ENCODE results near the gene GSN.
A peak's percentile ranks its signal among the peaks of the same experiment; 100 is the strongest.

The GSN gene

GRCh38 chr9:121253821-121254501 lies 14.0 kb upstream of the GSN start:
- no peak overlapping the region for H3K4me3 ChIP-seq (replicated peaks in 1 of 2; ENCODE audit: low read depth in 2 of 2, low read length in 2 of 2)
- DNase-seq (ENCODE audit: low read depth in 2 of 2): no peak
- TF ChIP-seq CTCF (IDR thresholded peaks at IDR 0.05; ENCODE audit: low read depth, low read length): no peak

- DNase-seq (ENCODE audit: low read depth in 2 of 2): no peak
- no peak overlapping the region for H3K4me3 ChIP-seq (replicated peaks in 1 of 2; ENCODE audit: low read depth in 2 of 2, low read length in 2 of 2)
- TF ChIP-seq CTCF (IDR thresholded peaks at IDR 0.05; ENCODE audit: low read depth, low read length): no peak
Measured at GRCh38 chr9:121259498-121259897, 8.5 kb upstream of the GSN start.

- H3K4me3 ChIP-seq (replicated peaks in 1 of 2; ENCODE audit: low read depth in 2 of 2, low read length in 2 of 2): no peak overlapping the region
- no peak for TF ChIP-seq CTCF (IDR thresholded peaks at IDR 0.05; ENCODE audit: low read depth, low read length)
- DNase-seq (ENCODE audit: low read depth in 2 of 2): no peak
Measured at GRCh38 chr9:121259935-121260334, 8.0 kb upstream of the GSN start.

GRCh38 chr9:121260457-121261106 lies 7.4 kb upstream of the GSN start:
- H3K4me3 ChIP-seq (replicated peaks in 1 of 2; ENCODE audit: low read depth in 2 of 2, low read length in 2 of 2): no peak overlapping the region
- TF ChIP-seq CTCF (IDR thresholded peaks at IDR 0.05; ENCODE audit: low read depth, low read length): no peak
- DNase-seq (ENCODE audit: low read depth in 2 of 2): no peak

GRCh38 chr9:121261107-121261460 lies 6.9 kb upstream of the GSN start:
- peak; percentile 47 to 56 for DNase-seq (ENCODE audit: low read depth in 2 of 2)
- no peak for TF ChIP-seq CTCF (IDR thresholded peaks at IDR 0.05; ENCODE audit: low read depth, low read length)
- H3K4me3 ChIP-seq (replicated peaks in 1 of 2; ENCODE audit: low read depth in 2 of 2, low read length in 2 of 2): no peak overlapping the region

- no peak for DNase-seq (ENCODE audit: low read depth in 2 of 2)
- no peak overlapping the region for H3K4me3 ChIP-seq (replicated peaks in 1 of 2; ENCODE audit: low read depth in 2 of 2, low read length in 2 of 2)
- no peak for TF ChIP-seq CTCF (IDR thresholded peaks at IDR 0.05; ENCODE audit: low read depth, low read length)
Measured at GRCh38 chr9:121261755-121262154, 6.2 kb upstream of the GSN start.

Measured in cardiac fibroblast (primary cell).